ENCODE measurements around the gene SNORC.

Gene SNORC

GRCh38 chr2:232882085-232882484, 12.0 kb downstream of the SNORC start:
- DNase-seq (ENCODE audit: low read depth in 2 of 3, low spot score in 1 of 3): no peak

GRCh38 chr2:232882505-232883115, 12.5 kb downstream of the SNORC start:
- DNase-seq (ENCODE audit: low read depth in 2 of 3, low spot score in 1 of 3): no peak

GRCh38 chr2:232883116-232883721, 13.2 kb downstream of the SNORC start:
- no peak for DNase-seq (ENCODE audit: low read depth in 2 of 3, low spot score in 1 of 3)

- no peak for DNase-seq (ENCODE audit: low read depth in 2 of 3, low spot score in 1 of 3)
These were observed 13.9 kb downstream of the SNORC start for GRCh38 chr2:232884001-232884421.

GRCh38 chr2:232884549-232885263, 14.6 kb downstream of the SNORC start:
- no peak for DNase-seq (ENCODE audit: low read depth in 2 of 3, low spot score in 1 of 3)

GRCh38 chr2:232885264-232885961, 15.3 kb downstream of the SNORC start:
- no peak for DNase-seq (ENCODE audit: low read depth in 2 of 3, low spot score in 1 of 3)

GRCh38 chr2:232886176-232886575, 16.1 kb downstream of the SNORC start:
- no peak for DNase-seq (ENCODE audit: low read depth in 2 of 3, low spot score in 1 of 3)

- no peak for DNase-seq (ENCODE audit: low read depth in 2 of 3, low spot score in 1 of 3)
These were observed 16.6 kb downstream of the SNORC start for GRCh38 chr2:232886632-232887031.

GRCh38 chr2:232887171-232887850, 17.2 kb downstream of the SNORC start:
- DNase-seq (ENCODE audit: low read depth in 2 of 3, low spot score in 1 of 3): no peak

GRCh38 chr2:232888099-232888836, 18.2 kb downstream of the SNORC start:
- no peak for DNase-seq (ENCODE audit: low read depth in 2 of 3, low spot score in 1 of 3)

GRCh38 chr2:232888839-232889529, 18.9 kb downstream of the SNORC start:
- no peak for DNase-seq (ENCODE audit: low read depth in 2 of 3, low spot score in 1 of 3)

- no peak for DNase-seq (ENCODE audit: low read depth in 2 of 3, low spot score in 1 of 3)
These were observed 19.9 kb downstream of the SNORC start for GRCh38 chr2:232889876-232890401.

- DNase-seq (ENCODE audit: low read depth in 2 of 3, low spot score in 1 of 3): no peak
These were observed 20.5 kb downstream of the SNORC start for GRCh38 chr2:232890536-232890895.

GRCh38 chr2:232890896-232891601, 21.0 kb downstream of the SNORC start:
- DNase-seq (ENCODE audit: low read depth in 2 of 3, low spot score in 1 of 3): no peak

GRCh38 chr2:232891621-232892071, 21.6 kb downstream of the SNORC start:
- DNase-seq (ENCODE audit: low read depth in 2 of 3, low spot score in 1 of 3): no peak

GRCh38 chr2:232892221-232892620, 22.2 kb downstream of the SNORC start:
- no peak for DNase-seq (ENCODE audit: low read depth in 2 of 3, low spot score in 1 of 3)

GRCh38 chr2:232892843-232893242, 22.8 kb downstream of the SNORC start:
- no peak for DNase-seq (ENCODE audit: low read depth in 2 of 3, low spot score in 1 of 3)

- no peak for DNase-seq (ENCODE audit: low read depth in 2 of 3, low spot score in 1 of 3)
These were observed 23.8 kb downstream of the SNORC start for GRCh38 chr2:232893834-232894233.

- no peak for DNase-seq (ENCODE audit: low read depth in 2 of 3, low spot score in 1 of 3)
These were observed 24.2 kb downstream of the SNORC start for GRCh38 chr2:232894251-232894650.

Measured in stimulated activated CD4-positive, alpha-beta T cell treated with anti-CD3 and anti-CD28 coated beads, Interleukin-12 subunit alpha, Interleukin-12 subunit beta, amount 100 ng/mL, for 48 hours (primary cell).